Upper lobe of left lung (tissue), 6 donors: ENCODE measurements around the gene SEL1L3. TPM values are rescaled to one million over a fixed set of nuclear protein-coding genes. Genes with fewer than 3 reads are reported as not detected.

Experiments
- ATAC-seq, 2 donors: fragments of 200-7000 bp; cut with Tn5 transposase; one replicate each; pipeline ENCODE4 v1.9.1; 2022; ENCODE audit warnings: mild to moderate bottlenecking in 2 of 2, moderate library complexity in 2 of 2; ENCODE audit not compliant: low FRiP score in 2 of 2
- DNase-seq, 2 donors: peaks; one replicate each; pipeline ENCODE4 v3.0.0-alpha.2; 2019 to 2020
- H3K27ac ChIP-seq, 4 donors: fragments of 200-600 bp; sonication (generic); one replicate each; pipeline ENCODE4 v1.5.1; 2016 to 2019
- H3K27me3 ChIP-seq, 4 donors: fragments of 200-600 bp; sonication (generic); one replicate each; pipeline ENCODE4 v1.5.1; 2017 to 2019
- H3K36me3 ChIP-seq, 4 donors: fragments of 200-600 bp; sonication (generic); one replicate each; pipeline ENCODE4 v1.5.1; 2016 to 2019
- H3K4me1 ChIP-seq, 4 donors: fragments of 200-600 bp; sonication (generic); one replicate each; pipeline ENCODE4 v1.5.1; 2018 to 2019
- H3K4me3 ChIP-seq, 4 donors: fragments of 200-600 bp; sonication (generic); one replicate each; pipeline ENCODE4 v1.5.1; 2017 to 2019; ENCODE audit warnings: mild to moderate bottlenecking in 2 of 4, moderate library complexity in 1 of 4
- H3K9me3 ChIP-seq, 4 donors: fragments of 200-600 bp; sonication (generic); one replicate each; pipeline ENCODE4 v1.5.1; 2018 to 2019
- EP300 ChIP-seq, 4 donors: sonication (generic); formaldehyde crosslinking; IDR thresholded peaks; one replicate each; pipeline ENCODE4 v1.5.1; 2017; ENCODE audit warnings: antibody characterized with exemption in 4 of 4, control low read depth in 2 of 4
- POLR2A ChIP-seq, 4 donors: fragments of 450-650 bp; IDR thresholded peaks; one replicate each; pipeline ENCODE4 v1.5.1; 2016 to 2017; ENCODE audit warnings: antibody characterized with exemption in 4 of 4, mild to moderate bottlenecking in 2 of 4
- POLR2AphosphoS5 ChIP-seq, 2 donors: sonication (generic); formaldehyde crosslinking; IDR thresholded peaks; one replicate each; pipeline ENCODE4 v1.5.1; 2017; ENCODE audit warnings: antibody characterized with exemption in 2 of 2
- WGBS, 2 donors: methylation state at CpG; one replicate each; pipeline ENCODE4 v1.1.5; 2017 to 2018; 5-methylcytosine and 5-hydroxymethylcytosine counted together
- total RNA-seq, 6 donors: library from RNA; depleted of rRNA in 4 of 6; stranded (reverse); fragments of >200 nt in 4 of 6; gene quantifications; one replicate each; pipeline versions ENCODE4 v1.1.0 to v1.2.1, GENCODE V29; 2016 to 2021
- TF ChIP-seq, protein P1 (sequence below), 6 experiments: fragments of 450-650 bp in 4 of 6; fragments of 200-600 bp in 2 of 6; sonication (generic) in 2 of 6; IDR thresholded peaks; one replicate each; pipeline ENCODE4 v1.5.1; 2016 to 2019; ENCODE audit warnings: antibody characterized with exemption in 6 of 6
- donor health status: DM: no; HTN: no; CAD: no; lungs with moderate emphysema.
- donor health status: DM: no; HTN: yes; CAD: no; lungs with severe emphysema.

Gene SEL1L3
- total RNA-seq, 6 donors from 2014 or later: 41.7 to 197 (median 64.7) TPM

DNA sequence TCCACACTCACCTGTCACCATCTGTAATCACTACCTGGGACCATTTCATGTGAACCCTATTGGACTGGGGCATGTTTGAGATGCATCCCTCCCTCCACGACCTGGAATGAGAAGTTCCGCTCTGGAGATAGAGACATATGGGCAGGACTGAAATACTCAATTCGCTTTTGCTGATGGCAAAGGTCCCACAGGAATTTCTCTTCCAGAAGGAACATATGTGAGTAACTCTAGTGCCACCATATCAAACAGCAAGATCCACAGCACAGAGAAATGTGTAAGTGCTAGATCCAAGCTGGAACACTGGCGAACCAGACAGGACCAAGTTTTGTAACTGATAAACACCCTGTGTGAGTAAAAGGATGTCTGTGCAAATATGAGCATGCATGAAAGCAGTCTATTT is 43.9 kb downstream of the SEL1L3 start:
- WGBS, 2 donors: 77 to 81% methylated on average over 4 of the region's 4 CpGs
- H3K27ac ChIP-seq: no peak overlapping the region
- peaks cover 0 to 46% (median 19%) of the 10 kb centered on the region in 4 donors for H3K36me3 ChIP-seq
- no peak overlapping the region for H3K4me3 ChIP-seq
- H3K9me3 ChIP-seq: no peaks in the 10 kb centered on the region
- no peak for ATAC-seq
- no peak for DNase-seq
- TF ChIP-seq POLR2A (IDR thresholded peaks at IDR 0.05) (no peak), EP300 (IDR thresholded peaks at IDR 0.05) (no peak), POLR2AphosphoS5 (IDR thresholded peaks at IDR 0.05) (no peak)
- TF ChIP-seq, protein P1, sequence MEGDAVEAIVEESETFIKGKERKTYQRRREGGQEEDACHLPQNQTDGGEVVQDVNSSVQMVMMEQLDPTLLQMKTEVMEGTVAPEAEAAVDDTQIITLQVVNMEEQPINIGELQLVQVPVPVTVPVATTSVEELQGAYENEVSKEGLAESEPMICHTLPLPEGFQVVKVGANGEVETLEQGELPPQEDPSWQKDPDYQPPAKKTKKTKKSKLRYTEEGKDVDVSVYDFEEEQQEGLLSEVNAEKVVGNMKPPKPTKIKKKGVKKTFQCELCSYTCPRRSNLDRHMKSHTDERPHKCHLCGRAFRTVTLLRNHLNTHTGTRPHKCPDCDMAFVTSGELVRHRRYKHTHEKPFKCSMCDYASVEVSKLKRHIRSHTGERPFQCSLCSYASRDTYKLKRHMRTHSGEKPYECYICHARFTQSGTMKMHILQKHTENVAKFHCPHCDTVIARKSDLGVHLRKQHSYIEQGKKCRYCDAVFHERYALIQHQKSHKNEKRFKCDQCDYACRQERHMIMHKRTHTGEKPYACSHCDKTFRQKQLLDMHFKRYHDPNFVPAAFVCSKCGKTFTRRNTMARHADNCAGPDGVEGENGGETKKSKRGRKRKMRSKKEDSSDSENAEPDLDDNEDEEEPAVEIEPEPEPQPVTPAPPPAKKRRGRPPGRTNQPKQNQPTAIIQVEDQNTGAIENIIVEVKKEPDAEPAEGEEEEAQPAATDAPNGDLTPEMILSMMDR (IDR thresholded peaks at IDR 0.05): no peak
- peaks cover 0 to 13% (median 11%) of the 10 kb centered on the region in 4 donors for H3K4me1 ChIP-seq
- H3K27me3 ChIP-seq: no peaks in the 10 kb centered on the region

DNA sequence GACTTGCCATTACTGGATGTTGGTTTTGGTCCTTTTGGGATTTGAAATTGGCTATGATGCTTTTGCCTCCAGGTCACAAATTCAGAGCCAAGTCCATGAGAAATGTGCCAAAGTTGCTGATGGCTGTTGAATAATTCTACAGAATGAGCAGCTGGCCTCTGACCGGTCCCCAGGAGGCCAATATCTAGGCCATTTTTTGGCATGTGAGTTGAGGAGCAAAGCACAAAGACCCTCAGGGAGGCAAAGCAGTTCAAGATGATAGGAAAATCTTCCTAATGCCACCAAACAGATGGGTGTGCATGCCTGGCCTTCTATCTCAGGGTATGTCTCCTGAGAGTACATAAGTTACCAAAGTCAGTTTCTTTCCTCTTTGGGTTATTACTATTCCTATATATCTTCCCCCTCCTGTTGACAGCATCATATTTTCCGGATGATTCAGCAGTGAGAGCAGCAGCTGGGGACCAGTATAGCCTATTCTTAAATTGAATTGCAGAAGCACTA is 44.4 kb downstream of the SEL1L3 start:
- ATAC-seq: no peak
- no peak overlapping the region for H3K27ac ChIP-seq
- WGBS, 2 donors: 87 to 95% methylated on average over 2 of the region's 2 CpGs
- no peak for DNase-seq
- H3K4me1 ChIP-seq: peaks cover 0 to 17% (median 14%) of the 10 kb centered on the region in 4 donors
- H3K9me3 ChIP-seq: no peaks in the 10 kb centered on the region
- H3K27me3 ChIP-seq: no peaks in the 10 kb centered on the region
- H3K36me3 ChIP-seq: peaks cover 0 to 46% (median 19%) of the 10 kb centered on the region in 4 donors
- no peak overlapping the region for H3K4me3 ChIP-seq
- TF ChIP-seq EP300 (IDR thresholded peaks at IDR 0.05): no peak

DNA sequence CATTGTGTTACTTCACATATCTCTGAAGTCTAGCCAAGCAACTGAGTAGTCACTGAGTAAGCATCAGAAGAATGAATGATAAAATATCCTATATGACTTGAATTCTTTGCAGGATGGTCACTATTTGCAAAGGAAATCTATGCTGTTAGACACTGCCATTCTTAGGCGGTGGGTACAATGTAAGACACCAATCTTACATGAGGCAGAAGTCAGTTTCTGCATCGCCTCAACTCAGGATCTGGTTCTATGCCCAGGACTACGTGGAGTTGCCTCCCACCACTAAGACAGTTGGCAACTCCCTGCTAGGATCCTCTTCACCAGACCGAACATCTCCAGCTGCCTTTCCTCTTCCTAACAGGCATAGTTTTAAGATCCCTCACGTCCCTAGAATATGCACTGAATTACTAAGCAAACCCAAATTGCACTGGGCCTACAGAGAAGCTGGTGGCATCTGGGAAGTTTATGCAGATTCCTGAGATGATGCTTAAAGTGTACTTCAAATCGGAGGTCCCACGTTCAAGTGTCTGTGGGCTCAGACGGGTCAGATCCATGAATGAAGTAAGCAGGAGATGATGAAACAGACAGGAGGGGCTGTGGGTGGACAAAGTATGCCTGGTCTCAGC is 45.6 kb downstream of the SEL1L3 start:
- H3K27ac ChIP-seq: no peak overlapping the region
- WGBS, 2 donors: 74 to 93% methylated on average over 8 of the region's 8 CpGs
- H3K27me3 ChIP-seq: no peaks in the 10 kb centered on the region
- no peak overlapping the region for H3K4me3 ChIP-seq
- ATAC-seq (no peak), DNase-seq (no peak)
- H3K4me1 ChIP-seq: peaks cover 0 to 23% (median 20%) of the 10 kb centered on the region in 4 donors
- peaks cover 0 to 42% (median 19%) of the 10 kb centered on the region in 4 donors for H3K36me3 ChIP-seq
- TF ChIP-seq EP300 (IDR thresholded peaks at IDR 0.05) (no peak), POLR2A (IDR thresholded peaks at IDR 0.05) (no peak), POLR2AphosphoS5 (IDR thresholded peaks at IDR 0.05) (no peak)
- TF ChIP-seq, protein P1 (IDR thresholded peaks at IDR 0.05): no peak
- no peaks in the 10 kb centered on the region for H3K9me3 ChIP-seq

DNA sequence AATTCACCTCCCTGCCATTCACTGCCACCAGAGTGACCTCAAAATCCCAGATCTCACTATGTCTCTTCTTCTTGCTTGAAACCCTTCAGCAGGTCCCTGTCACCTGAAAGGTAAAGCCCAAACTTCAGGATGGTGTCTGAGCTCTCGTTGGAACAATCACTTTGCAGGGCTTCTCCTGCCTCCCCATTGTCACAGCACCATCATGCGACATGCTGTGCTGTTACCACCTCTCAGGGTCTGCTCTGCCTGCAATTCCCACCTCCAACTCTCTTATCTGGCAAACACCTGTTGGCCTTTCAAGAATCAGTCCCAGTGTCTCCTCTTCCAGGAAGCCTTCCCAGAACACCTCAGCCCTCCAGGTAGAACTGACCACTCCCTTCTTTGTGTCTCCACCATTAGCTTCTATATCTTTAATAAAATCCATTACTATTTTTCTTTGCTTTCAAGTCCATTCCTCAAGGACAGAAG is 46.2 kb downstream of the SEL1L3 start:
- TF ChIP-seq EP300 (IDR thresholded peaks at IDR 0.05): no peak
- TF ChIP-seq POLR2A (IDR thresholded peaks at IDR 0.05): no peak
- TF ChIP-seq POLR2AphosphoS5 (IDR thresholded peaks at IDR 0.05): no peak
- TF ChIP-seq, protein P1 (IDR thresholded peaks at IDR 0.05): no peak
- Histone ChIP-seq H3K9me3 (no peaks in the 10 kb centered on the region), H3K36me3 (peaks cover 0 to 44% (median 17%) of the 10 kb centered on the region in 4 donors)

DNA sequence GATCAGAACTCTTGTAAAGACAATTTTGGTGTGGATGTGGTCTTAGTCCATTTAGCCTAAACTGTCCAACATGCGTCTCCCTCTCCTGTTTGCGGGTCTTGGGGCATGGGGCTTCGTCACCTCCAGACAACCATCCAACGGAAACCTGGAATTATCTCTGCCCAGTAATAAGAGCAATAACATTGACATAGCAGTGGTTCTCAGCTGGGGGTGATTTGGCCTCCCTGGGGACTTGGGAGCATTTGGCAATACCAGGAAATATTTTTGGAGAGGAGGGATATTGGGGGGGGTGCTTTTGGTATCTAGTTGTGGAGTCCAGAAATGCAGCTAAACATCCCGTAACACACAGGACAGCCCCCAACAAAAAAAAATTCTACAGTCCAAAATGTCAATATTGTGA is 47.2 kb downstream of the SEL1L3 start:
- Histone ChIP-seq H3K4me3 (no peak overlapping the region), H3K27ac (no peak overlapping the region), H3K36me3 (peaks cover 0 to 45% (median 14%) of the 10 kb centered on the region in 4 donors), H3K4me1 (peaks cover 0 to 23% (median 20%) of the 10 kb centered on the region in 4 donors), H3K9me3 (no peaks in the 10 kb centered on the region), H3K27me3 (no peaks in the 10 kb centered on the region)
- DNase-seq (no peak), ATAC-seq (no peak)
- WGBS, 2 donors: 94 to 99% methylated on average over 4 to 5 of the region's 5 CpGs
- TF ChIP-seq, protein P1 (IDR thresholded peaks at IDR 0.05): no peak
- TF ChIP-seq POLR2AphosphoS5 (IDR thresholded peaks at IDR 0.05) (no peak), EP300 (IDR thresholded peaks at IDR 0.05) (no peak), POLR2A (IDR thresholded peaks at IDR 0.05) (no peak)

More for the DNA sequence above, 46.2 kb downstream of the SEL1L3 start:
- peaks cover 0 to 23% (median 20%) of the 10 kb centered on the region in 4 donors for H3K4me1 ChIP-seq
- no peak for DNase-seq
- no peak overlapping the region for H3K27ac ChIP-seq
- ATAC-seq: no peak
- no peak overlapping the region for H3K4me3 ChIP-seq
- H3K27me3 ChIP-seq: no peaks in the 10 kb centered on the region
- 88 to 97% methylated on average over 2 of the region's 2 CpGs for WGBS, 2 donors
